ENCODE measurements around the gene ATOX1. TPM values are rescaled to one million over a fixed set of nuclear protein-coding genes. Genes with fewer than 3 reads are reported as not detected.
"Not testable (repeated sequence)": the region's sequence is repeated elsewhere in the genome, so short reads cannot be mapped to it uniquely, and the experiment has no call there.

Gene ATOX1
- total and polyA plus RNA-seq, 2 donors, result 90.5 to 145 TPM

DNA sequence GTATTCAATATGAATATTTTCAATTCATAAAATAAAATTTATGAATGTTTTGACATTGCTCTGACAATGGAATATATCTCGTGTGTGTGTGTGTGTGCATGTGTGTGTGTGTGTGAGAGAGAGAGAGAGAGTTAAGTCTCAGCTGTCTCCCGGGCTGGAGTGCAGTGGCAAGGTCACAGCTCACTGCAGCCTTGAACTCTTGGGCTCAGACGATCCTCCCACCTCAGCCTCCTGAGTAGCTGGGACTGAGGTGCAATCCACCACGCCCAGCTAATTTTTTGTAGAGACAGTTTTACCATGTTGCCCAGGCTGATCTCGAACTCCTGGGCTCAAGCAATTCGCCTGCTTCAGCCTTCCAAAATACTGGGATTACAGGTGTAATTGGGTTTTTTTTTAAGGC is 29.4 kb upstream of the ATOX1 start:
- Histone ChIP-seq H3K27me3 (ENCODE audit: control insufficient read depth in 2 of 2, insufficient read depth in 1 of 2, low read length in 1 of 2) (no peaks in the 10 kb centered on the region), H3K27ac (ENCODE audit: low read depth in 1 of 2, low read length in 1 of 2) (no peak overlapping the region), H3K9me3 (ENCODE audit: control insufficient read depth in 2 of 2, insufficient read depth in 1 of 2, low read length in 1 of 2) (no peaks in the 10 kb centered on the region), H3K36me3 (ENCODE audit: control insufficient read depth in 2 of 2, insufficient read depth in 2 of 2, low read length in 1 of 2) (peaks cover 25 to 56% of the 10 kb centered on the region in 2 donors), H3K4me3 (ENCODE audit: low read length in 2 of 2) (no peak overlapping the region), H3K4me1 (ENCODE audit: control insufficient read depth in 2 of 2, insufficient read depth in 2 of 2, low read length in 2 of 2) (no peaks in the 10 kb centered on the region)
- WGBS, result 98% methylated on average over 6 of the region's 6 CpGs
- DNase-seq (ENCODE audit: low read depth in 6 of 9, low spot score in 9 of 9), result no peak

GRCh38 chr5:151786468-151786867 is 28.0 kb upstream of the ATOX1 start:
- 96% methylated on average over 4 of the region's 4 CpGs for WGBS
- no peak for DNase-seq (ENCODE audit: low read depth in 6 of 9, low spot score in 9 of 9)
- peaks cover 17 to 45% of the 10 kb centered on the region in 2 donors for H3K36me3 ChIP-seq (ENCODE audit: control insufficient read depth in 2 of 2, insufficient read depth in 2 of 2, low read length in 1 of 2)

GRCh38 chr5:151784141-151784540 is 25.7 kb upstream of the ATOX1 start:
- 86% methylated on average over 3 of the region's 3 CpGs for WGBS
- H3K27me3 ChIP-seq (ENCODE audit: control insufficient read depth in 2 of 2, insufficient read depth in 1 of 2, low read length in 1 of 2), result no peaks in the 10 kb centered on the region
- H3K4me3 ChIP-seq (ENCODE audit: low read length in 2 of 2), result no peak overlapping the region
- no peak overlapping the region for H3K27ac ChIP-seq (ENCODE audit: low read depth in 1 of 2, low read length in 1 of 2)
- DNase-seq (ENCODE audit: low read depth in 6 of 9, low spot score in 9 of 9), result no peak
- H3K4me1 ChIP-seq (ENCODE audit: control insufficient read depth in 2 of 2, insufficient read depth in 2 of 2, low read length in 2 of 2), result no peaks in the 10 kb centered on the region
- H3K9me3 ChIP-seq (ENCODE audit: control insufficient read depth in 2 of 2, insufficient read depth in 1 of 2, low read length in 1 of 2), result no peaks in the 10 kb centered on the region
- peaks cover 5 to 26% of the 10 kb centered on the region in 2 donors for H3K36me3 ChIP-seq (ENCODE audit: control insufficient read depth in 2 of 2, insufficient read depth in 2 of 2, low read length in 1 of 2)

More at GRCh38 chr5:151786468-151786867, 28.0 kb upstream of the ATOX1 start:
- no peak overlapping the region for H3K4me3 ChIP-seq (ENCODE audit: low read length in 2 of 2)
- no peaks in the 10 kb centered on the region for H3K27me3 ChIP-seq (ENCODE audit: control insufficient read depth in 2 of 2, insufficient read depth in 1 of 2, low read length in 1 of 2)
- H3K27ac ChIP-seq (ENCODE audit: low read depth in 1 of 2, low read length in 1 of 2), result no peak overlapping the region
- H3K9me3 ChIP-seq (ENCODE audit: control insufficient read depth in 2 of 2, insufficient read depth in 1 of 2, low read length in 1 of 2), result no peaks in the 10 kb centered on the region
- no peaks in the 10 kb centered on the region for H3K4me1 ChIP-seq (ENCODE audit: control insufficient read depth in 2 of 2, insufficient read depth in 2 of 2, low read length in 2 of 2)

- not testable (repeated sequence) for H3K27ac ChIP-seq (ENCODE audit: low read depth in 1 of 2, low read length in 1 of 2); H3K27me3 ChIP-seq (ENCODE audit: control insufficient read depth in 2 of 2, insufficient read depth in 1 of 2, low read length in 1 of 2); H3K4me1 ChIP-seq (ENCODE audit: control insufficient read depth in 2 of 2, insufficient read depth in 2 of 2, low read length in 2 of 2); H3K4me3 ChIP-seq (ENCODE audit: low read length in 2 of 2); H3K9me3 ChIP-seq (ENCODE audit: control insufficient read depth in 2 of 2, insufficient read depth in 1 of 2, low read length in 1 of 2); DNase-seq (ENCODE audit: low read depth in 6 of 9, low spot score in 9 of 9)
- peaks cover 6 to 24% of the 10 kb centered on the region in 2 donors for H3K36me3 ChIP-seq (ENCODE audit: control insufficient read depth in 2 of 2, insufficient read depth in 2 of 2, low read length in 1 of 2)
- WGBS, result 98% methylated on average over 16 of the region's 16 CpGs
These were observed 25.2 kb upstream of the ATOX1 start for GRCh38 chr5:151783664-151784063.

- peaks cover 3 to 17% of the 10 kb centered on the region in 2 donors for H3K36me3 ChIP-seq (ENCODE audit: control insufficient read depth in 2 of 2, insufficient read depth in 2 of 2, low read length in 1 of 2)
- H3K9me3 ChIP-seq (ENCODE audit: control insufficient read depth in 2 of 2, insufficient read depth in 1 of 2, low read length in 1 of 2), result no peaks in the 10 kb centered on the region
- 75% methylated on average over 1 of the region's 1 CpG for WGBS
- H3K27ac ChIP-seq (ENCODE audit: low read depth in 1 of 2, low read length in 1 of 2), result no peak overlapping the region
- no peaks in the 10 kb centered on the region for H3K4me1 ChIP-seq (ENCODE audit: control insufficient read depth in 2 of 2, insufficient read depth in 2 of 2, low read length in 2 of 2)
- no peak for DNase-seq (ENCODE audit: low read depth in 6 of 9, low spot score in 9 of 9)
- no peaks in the 10 kb centered on the region for H3K27me3 ChIP-seq (ENCODE audit: control insufficient read depth in 2 of 2, insufficient read depth in 1 of 2, low read length in 1 of 2)
- H3K4me3 ChIP-seq (ENCODE audit: low read length in 2 of 2), result no peak overlapping the region
These were observed 22.8 kb upstream of the ATOX1 start for GRCh38 chr5:151781201-151781600.

DNA sequence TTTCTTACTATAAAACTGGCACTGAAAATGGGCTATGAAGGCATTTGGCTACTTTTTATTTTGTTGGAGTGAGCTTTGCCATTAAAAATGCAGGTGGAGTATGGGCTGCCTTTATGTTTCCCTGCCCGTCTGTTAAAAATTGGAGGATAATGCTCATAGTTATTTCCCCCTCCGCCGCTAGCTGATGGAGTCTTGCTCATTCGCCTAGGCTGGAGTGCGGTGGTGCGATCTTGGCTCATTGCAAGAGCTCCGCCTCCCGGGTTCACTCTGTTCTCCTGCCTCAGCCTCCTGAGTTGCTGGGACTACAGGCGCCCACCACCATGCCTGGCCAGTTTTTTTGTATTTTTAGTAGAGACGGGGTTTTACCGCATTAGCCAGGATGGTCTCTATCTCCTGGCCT is 21.9 kb upstream of the ATOX1 start:
- WGBS, result 97% methylated on average over 11 of the region's 11 CpGs
- no peak for DNase-seq (ENCODE audit: low read depth in 6 of 9, low spot score in 9 of 9)
- H3K4me3 ChIP-seq (ENCODE audit: low read length in 2 of 2), result no peak overlapping the region
- H3K36me3 ChIP-seq (ENCODE audit: control insufficient read depth in 2 of 2, insufficient read depth in 2 of 2, low read length in 1 of 2), result peaks cover 3 to 17% of the 10 kb centered on the region in 2 donors
- no peak overlapping the region for H3K27ac ChIP-seq (ENCODE audit: low read depth in 1 of 2, low read length in 1 of 2)
- no peaks in the 10 kb centered on the region for H3K27me3 ChIP-seq (ENCODE audit: control insufficient read depth in 2 of 2, insufficient read depth in 1 of 2, low read length in 1 of 2)
- no peaks in the 10 kb centered on the region for H3K9me3 ChIP-seq (ENCODE audit: control insufficient read depth in 2 of 2, insufficient read depth in 1 of 2, low read length in 1 of 2)
- no peaks in the 10 kb centered on the region for H3K4me1 ChIP-seq (ENCODE audit: control insufficient read depth in 2 of 2, insufficient read depth in 2 of 2, low read length in 2 of 2)

DNA sequence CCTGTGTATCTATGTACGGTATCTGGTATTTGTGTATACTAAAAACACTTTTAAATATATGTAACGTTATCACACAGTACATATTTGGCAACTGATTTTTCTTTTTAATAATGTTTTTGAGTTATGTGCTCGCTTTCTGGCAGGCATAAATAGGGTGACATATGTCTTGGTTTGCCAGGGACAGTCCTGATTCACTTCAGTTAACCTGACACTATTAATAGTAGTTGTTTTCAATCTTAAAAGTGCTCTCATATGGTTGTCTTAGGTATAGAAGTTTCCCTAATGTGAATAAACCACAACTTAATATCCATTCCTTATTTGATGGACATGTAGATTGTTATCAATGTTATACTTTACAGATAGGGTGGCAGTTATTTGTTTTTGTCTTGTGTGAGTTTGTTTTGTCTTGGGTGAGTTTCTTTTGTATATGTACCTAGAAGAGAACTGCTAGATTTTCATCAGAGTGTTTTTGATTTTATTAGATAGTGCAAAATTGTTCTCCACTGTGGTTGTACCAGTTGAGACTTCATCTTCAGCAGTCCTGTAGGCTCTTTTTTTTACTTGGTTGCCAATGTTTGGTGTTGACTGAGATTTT is 21.2 kb upstream of the ATOX1 start:
- Histone ChIP-seq H3K4me1 (ENCODE audit: control insufficient read depth in 2 of 2, insufficient read depth in 2 of 2, low read length in 2 of 2) (peaks cover 1 to 3% of the 10 kb centered on the region in 2 donors), H3K4me3 (ENCODE audit: low read length in 2 of 2) (no peak overlapping the region), H3K27ac (ENCODE audit: low read depth in 1 of 2, low read length in 1 of 2) (no peak overlapping the region), H3K27me3 (ENCODE audit: control insufficient read depth in 2 of 2, insufficient read depth in 1 of 2, low read length in 1 of 2) (no peaks in the 10 kb centered on the region), H3K36me3 (ENCODE audit: control insufficient read depth in 2 of 2, insufficient read depth in 2 of 2, low read length in 1 of 2) (peaks cover 3 to 17% of the 10 kb centered on the region in 2 donors), H3K9me3 (ENCODE audit: control insufficient read depth in 2 of 2, insufficient read depth in 1 of 2, low read length in 1 of 2) (no peaks in the 10 kb centered on the region)
- WGBS, result 92% methylated on average over 3 of the region's 3 CpGs
- no peak for DNase-seq (ENCODE audit: low read depth in 6 of 9, low spot score in 9 of 9)

- Histone ChIP-seq H3K36me3 (ENCODE audit: control insufficient read depth in 2 of 2, insufficient read depth in 2 of 2, low read length in 1 of 2) (peaks cover 3 to 17% of the 10 kb centered on the region in 2 donors), H3K9me3 (ENCODE audit: control insufficient read depth in 2 of 2, insufficient read depth in 1 of 2, low read length in 1 of 2) (no peaks in the 10 kb centered on the region), H3K4me1 (ENCODE audit: control insufficient read depth in 2 of 2, insufficient read depth in 2 of 2, low read length in 2 of 2) (peaks cover 8 to 10% of the 10 kb centered on the region in 2 donors), H3K27me3 (ENCODE audit: control insufficient read depth in 2 of 2, insufficient read depth in 1 of 2, low read length in 1 of 2) (no peaks in the 10 kb centered on the region), H3K27ac (ENCODE audit: low read depth in 1 of 2, low read length in 1 of 2) (no peak overlapping the region), H3K4me3 (ENCODE audit: low read length in 2 of 2) (no peak overlapping the region)
- 70% methylated on average over 3 of the region's 3 CpGs for WGBS
- no peak for DNase-seq (ENCODE audit: low read depth in 6 of 9, low spot score in 9 of 9)
These were observed 16.7 kb upstream of the ATOX1 start for GRCh38 chr5:151775025-151775606.

DNA sequence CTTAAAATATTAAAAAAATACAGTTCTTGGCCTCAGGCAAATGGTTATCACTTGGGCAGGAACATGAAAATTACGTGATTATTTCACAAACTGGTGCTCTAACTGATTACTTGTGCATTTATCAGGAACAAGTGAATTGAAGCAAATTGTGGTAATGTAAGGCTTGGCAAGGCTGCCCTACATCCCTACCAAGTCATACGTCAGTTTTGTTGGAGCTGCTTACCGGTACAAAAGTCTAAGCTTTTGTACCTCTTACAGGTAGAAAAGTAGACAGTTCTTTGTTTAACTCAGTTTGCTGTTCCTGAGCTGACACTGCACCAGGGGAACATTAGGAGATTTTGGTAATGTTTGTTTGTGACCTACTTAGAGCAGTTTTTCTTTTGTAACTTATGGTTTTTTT is 15.5 kb upstream of the ATOX1 start:
- DNase-seq (ENCODE audit: low read depth in 6 of 9, low spot score in 9 of 9), result peak in 1 of 9 donors; percentile 41
- Histone ChIP-seq H3K27me3 (ENCODE audit: control insufficient read depth in 2 of 2, insufficient read depth in 1 of 2, low read length in 1 of 2) (no peaks in the 10 kb centered on the region), H3K36me3 (ENCODE audit: control insufficient read depth in 2 of 2, insufficient read depth in 2 of 2, low read length in 1 of 2) (peaks cover 2 to 16% of the 10 kb centered on the region in 2 donors), H3K4me1 (ENCODE audit: control insufficient read depth in 2 of 2, insufficient read depth in 2 of 2, low read length in 2 of 2) (peaks cover 12 to 16% of the 10 kb centered on the region in 2 donors), H3K4me3 (ENCODE audit: low read length in 2 of 2) (peak overlapping the region; percentile 76 to 94), H3K27ac (ENCODE audit: low read depth in 1 of 2, low read length in 1 of 2) (peak overlapping the region in 1 of 2 donors; percentile 65), H3K9me3 (ENCODE audit: control insufficient read depth in 2 of 2, insufficient read depth in 1 of 2, low read length in 1 of 2) (no peaks in the 10 kb centered on the region)
- WGBS, result 9% methylated on average over 3 of the region's 3 CpGs
